Measurements from ENCODE around the gene IMPACT.

The IMPACT gene

DNA sequence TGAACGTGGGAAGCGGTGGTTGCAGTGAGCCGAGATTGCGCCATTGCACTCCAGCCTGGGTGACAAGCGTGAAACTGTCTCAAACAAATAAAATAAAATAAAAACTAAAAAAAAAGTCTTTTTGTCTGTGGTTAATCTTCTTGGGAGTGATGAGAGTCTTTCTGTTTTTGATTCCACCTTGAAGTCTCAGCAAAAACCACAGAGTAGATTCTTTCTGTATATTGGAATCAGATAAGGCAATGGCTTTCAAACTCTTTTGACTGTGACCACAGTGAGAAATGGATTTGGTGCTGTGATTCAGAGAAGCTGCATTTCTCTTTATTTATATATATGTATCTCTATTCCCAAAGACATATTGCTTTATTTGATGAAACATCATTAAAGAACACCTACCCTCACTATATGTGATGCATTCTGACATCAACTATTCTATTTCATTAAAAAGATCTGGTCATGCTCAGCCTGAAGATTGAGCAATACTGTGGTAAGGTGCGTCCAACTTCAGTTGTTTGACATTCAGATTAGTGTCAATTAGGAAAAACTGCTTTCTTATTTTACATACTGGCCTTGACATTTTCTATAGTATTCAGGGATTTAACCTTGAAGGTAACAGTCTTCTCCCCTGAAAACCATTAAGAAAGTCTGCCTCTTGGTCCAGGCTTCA lies 49.6 kb downstream of the IMPACT start:
- no peak for DNase-seq (ENCODE audit: low read depth in 2 of 2, low spot score in 1 of 2)

- no peak for DNase-seq (ENCODE audit: low read depth in 2 of 2, low spot score in 1 of 2)
These were observed 52.9 kb downstream of the IMPACT start for GRCh38 chr18:24479371-24479770.

- no peak for DNase-seq (ENCODE audit: low read depth in 2 of 2, low spot score in 1 of 2)
These were observed 56.4 kb downstream of the IMPACT start for GRCh38 chr18:24482821-24483220.

DNA sequence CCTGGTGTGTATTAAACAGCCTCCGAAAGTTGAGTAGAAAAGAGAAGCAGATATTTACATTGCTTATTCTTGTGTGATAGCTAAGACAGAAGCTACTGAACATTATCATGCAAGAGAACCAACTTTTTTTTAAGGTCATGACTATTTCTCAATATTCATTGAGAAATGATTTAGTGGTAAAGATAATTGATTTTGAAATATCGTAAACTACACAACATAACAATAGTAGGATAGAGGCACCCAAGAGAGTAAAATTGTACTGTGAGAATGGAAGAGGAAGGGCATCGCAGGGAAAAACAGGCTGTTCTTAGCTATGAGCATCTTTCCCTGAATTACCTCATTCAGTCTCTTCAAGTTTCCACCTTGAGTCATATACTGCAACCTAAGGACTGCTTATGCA lies 59.2 kb downstream of the IMPACT start:
- DNase-seq (ENCODE audit: low read depth in 2 of 2, low spot score in 1 of 2) = no peak

- no peak for DNase-seq (ENCODE audit: low read depth in 2 of 2, low spot score in 1 of 2)
These were observed 60.2 kb downstream of the IMPACT start for GRCh38 chr18:24486684-24487083.

GRCh38 chr18:24488824-24489493 lies 62.5 kb downstream of the IMPACT start:
- DNase-seq (ENCODE audit: low read depth in 2 of 2, low spot score in 1 of 2) = no peak

GRCh38 chr18:24490539-24490938 lies 64.1 kb downstream of the IMPACT start:
- DNase-seq (ENCODE audit: low read depth in 2 of 2, low spot score in 1 of 2) = no peak

- no peak for DNase-seq (ENCODE audit: low read depth in 2 of 2, low spot score in 1 of 2)
These were observed 65.7 kb downstream of the IMPACT start for GRCh38 chr18:24491927-24492834.

DNA sequence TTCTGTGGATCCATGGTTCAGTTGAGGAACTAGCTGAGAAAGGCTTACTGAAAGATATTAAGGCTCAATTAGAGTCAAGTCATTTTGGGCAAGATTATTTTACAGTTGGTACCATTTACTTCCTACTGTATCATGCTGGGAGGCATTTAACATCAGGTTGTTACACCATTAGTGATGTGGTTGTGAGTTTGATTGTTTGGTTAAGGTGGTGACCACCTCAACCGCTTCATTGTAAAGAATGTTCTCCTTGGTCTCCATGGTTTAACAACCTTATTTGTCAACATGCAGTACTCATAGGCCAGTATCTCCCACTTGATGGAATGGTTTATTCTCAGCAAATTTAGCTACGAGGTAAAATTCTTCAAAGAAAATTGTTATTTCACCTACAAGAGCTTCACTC lies 68.1 kb downstream of the IMPACT start:
- DNase-seq (ENCODE audit: low read depth in 2 of 2, low spot score in 1 of 2) = no peak

- DNase-seq (ENCODE audit: low read depth in 2 of 2, low spot score in 1 of 2) = no peak
These were observed 70.7 kb downstream of the IMPACT start for GRCh38 chr18:24497031-24497754.

DNA sequence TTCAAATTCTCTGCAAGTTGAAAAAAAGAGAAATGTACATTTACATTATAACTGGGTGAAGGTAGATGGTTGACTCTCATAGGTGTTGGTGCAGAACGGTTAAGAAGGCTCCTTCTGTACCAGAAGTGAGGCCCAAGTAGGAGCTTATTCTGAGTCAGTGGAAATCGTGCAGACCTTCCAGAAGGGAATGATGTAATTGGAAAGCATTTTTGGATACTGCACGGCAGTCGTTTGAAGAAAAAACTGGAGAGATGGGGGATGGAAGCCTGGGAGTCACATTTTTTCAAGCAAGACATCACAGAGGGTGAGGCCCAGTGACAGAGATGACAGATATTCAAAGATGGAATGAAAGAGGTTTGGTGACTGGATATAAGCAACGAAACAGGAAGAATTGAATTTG lies 73.3 kb downstream of the IMPACT start:
- no peak for DNase-seq (ENCODE audit: low read depth in 2 of 2, low spot score in 1 of 2)

DNA sequence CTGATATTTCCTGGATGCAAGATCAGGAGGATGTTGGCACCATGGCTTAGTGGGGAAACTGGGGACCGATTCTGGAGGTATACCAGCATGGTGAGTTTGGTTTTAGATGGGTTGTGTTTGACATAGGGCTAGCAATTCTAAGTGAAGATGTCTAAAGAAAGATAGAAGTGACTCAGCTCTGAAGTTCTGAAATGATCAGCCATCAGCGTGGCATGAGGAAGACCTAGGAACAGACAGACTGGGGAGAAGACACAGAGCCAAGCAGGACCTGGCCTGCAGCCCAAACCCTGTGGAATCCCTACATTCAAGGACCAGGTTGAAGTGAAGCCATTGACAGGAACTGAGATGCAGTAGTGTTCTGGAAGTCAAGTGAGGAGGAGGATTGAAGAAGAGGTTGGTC lies 73.7 kb downstream of the IMPACT start:
- no peak for DNase-seq (ENCODE audit: low read depth in 2 of 2, low spot score in 1 of 2)

DNA sequence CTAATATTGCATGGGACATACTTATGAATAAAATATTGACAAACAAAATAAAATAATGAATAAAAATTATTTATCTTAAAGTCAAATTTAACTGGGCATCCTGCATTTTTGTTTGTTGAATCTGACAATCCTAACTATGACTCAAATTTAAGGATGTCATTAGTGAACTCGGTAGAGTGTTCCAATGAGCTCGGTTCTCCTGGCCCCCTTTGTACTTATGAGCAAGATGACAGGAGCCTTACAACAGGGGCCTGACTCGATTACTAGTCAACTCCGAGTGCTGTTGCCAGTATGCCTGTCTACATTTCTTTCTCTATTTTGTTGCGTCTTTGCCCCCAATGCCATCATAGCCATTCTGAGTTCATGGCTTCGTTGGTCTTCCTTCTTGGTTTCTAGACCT lies 74.3 kb downstream of the IMPACT start:
- DNase-seq (ENCODE audit: low read depth in 2 of 2, low spot score in 1 of 2) = no peak

- no peak for DNase-seq (ENCODE audit: low read depth in 2 of 2, low spot score in 1 of 2)
These were observed 76.4 kb downstream of the IMPACT start for GRCh38 chr18:24502667-24503523.
